DOHH2 (cell line): ENCODE results near the gene METAP1D.

Source experiments
- CTCF ChIP-seq: fragments of 200-600 bp; sonication (generic); IDR thresholded peaks from one replicate; pipeline ENCODE4 v1.5.1; 2014; ENCODE audit warnings: antibody characterized with exemption, mild to moderate bottlenecking, low read depth, low read length; ENCODE audit not compliant: poor library complexity, severe bottlenecking
- EZH2phosphoT487 ChIP-seq: fragments of 200-600 bp; sonication (generic); IDR thresholded peaks from 2 replicates; pipeline ENCODE4 v1.6.1; 2017; ENCODE audit warnings: borderline replicate concordance, mild to moderate bottlenecking, antibody characterized with exemption, low read length, moderate library complexity, mixed read lengths

DNA sequence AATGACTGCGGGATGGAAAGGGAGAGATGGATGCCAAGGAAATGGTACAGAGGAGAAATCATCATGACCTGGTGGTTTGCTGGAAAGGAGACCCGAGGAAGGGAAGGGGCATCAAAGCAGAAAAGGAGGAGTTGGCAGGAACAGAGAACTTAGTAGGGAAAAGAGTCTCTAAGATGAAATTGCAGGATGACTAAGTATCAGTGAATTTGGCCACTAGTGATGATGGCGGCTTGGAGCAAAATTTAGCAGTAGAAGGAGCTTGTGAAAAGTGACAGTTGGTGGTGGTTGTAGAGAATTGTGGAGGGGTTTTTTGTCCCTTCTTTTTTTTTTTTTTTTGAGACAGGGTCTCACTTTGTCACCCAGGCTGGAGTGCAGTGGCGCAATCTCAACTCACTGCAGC lies 10.1 kb downstream of the METAP1D start:
- TF ChIP-seq CTCF: no peak
- no peak for TF ChIP-seq EZH2phosphoT487
